ENCODE results near the gene RCVRN. TPM values are rescaled to one million over a fixed set of nuclear protein-coding genes. Genes with fewer than 3 reads are reported as not detected.

The RCVRN gene
- total and polyA plus RNA-seq, 2 of the 8 experiments (the other 6 are each of a cell fraction or from before 2014, with no cell fraction given), result not detected

GRCh38 chr17:9942885-9943284 lies 37.8 kb upstream of the RCVRN start (continued):
- TF ChIP-seq, protein P1, sequence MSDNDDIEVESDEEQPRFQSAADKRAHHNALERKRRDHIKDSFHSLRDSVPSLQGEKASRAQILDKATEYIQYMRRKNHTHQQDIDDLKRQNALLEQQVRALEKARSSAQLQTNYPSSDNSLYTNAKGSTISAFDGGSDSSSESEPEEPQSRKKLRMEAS (IDR thresholded peaks at IDR 0.05), result no peak
- TF ChIP-seq RBBP5 (IDR thresholded peaks at IDR 0.05; ENCODE audit: borderline replicate concordance, low read depth, low read length) (no peak), TBP (IDR thresholded peaks at IDR 0.05; ENCODE audit: low read depth, low read length) (no peak)

Data from H1 (cell line).